Measurements from ENCODE around the gene DIP2B.
A peak's percentile ranks its signal among the peaks of the same experiment; 100 is the strongest.

DIP2B gene

DNA sequence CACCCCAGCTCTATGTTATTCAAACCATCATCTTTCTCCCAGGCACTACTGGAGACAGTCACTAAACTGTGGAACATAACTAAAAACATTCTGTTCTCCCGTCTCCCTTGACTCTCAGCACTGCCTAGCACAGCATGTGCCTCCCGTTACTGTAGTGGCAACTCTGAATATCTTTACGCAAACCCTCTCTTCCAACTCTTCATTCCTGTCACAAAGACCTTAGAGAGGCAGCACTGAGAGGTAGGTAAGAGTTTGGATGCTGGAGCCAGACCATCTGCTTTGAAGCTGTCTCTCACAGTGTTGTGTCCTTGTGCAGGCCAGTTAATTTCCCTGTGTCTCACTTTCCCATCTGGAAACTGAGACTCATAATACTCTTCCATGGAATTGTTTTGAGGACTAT, 108.1 kb downstream of the DIP2B start:
- DNase-seq (ENCODE audit: low read depth), result no peak

DNA sequence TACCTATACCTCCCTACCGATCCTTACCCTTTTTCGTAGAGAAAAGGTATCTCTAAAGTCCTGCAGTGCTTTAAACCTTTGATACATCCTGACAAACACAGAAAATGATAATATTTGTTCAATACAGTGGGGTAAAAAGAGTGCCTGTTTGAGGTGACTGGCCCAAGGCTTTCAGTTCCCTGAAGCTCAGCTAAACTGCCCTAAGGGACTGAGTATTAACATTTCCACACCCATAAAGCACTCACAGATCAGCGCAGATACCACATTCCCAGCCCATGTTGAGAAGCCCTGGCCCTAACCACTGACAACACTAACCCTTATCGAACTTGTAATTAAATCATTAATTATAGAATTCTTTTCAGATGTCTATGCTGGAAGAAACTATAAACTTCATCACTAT, 108.7 kb downstream of the DIP2B start:
- DNase-seq (ENCODE audit: low read depth), result no peak

DNA sequence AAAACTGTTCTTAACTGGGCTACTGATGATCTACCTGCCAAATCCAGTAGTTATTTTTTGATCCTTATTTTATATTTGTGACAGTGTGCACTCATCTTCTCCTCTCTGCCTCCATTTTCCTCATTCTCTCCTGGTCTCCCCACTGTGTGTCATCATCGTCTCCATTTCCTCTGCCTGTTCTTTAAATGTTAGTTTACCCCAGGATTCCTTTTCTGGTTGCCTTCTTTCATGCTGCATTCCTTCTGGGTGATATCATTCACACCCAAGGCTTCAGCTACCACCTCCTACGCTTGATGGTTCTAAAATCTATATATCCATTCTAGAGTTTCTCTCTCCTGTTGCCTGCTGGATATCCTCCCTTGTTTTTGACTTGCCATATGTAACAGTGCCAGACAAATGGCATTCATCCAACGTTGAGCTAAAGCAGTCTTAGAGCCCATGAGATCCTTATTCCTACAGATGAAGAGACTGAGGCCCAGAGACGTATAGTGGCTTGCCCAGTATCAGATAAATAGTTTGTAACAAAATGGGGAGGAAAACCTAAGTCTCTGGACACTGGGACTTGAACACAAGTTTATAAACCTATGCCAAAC, 109.5 kb downstream of the DIP2B start:
- DNase-seq (ENCODE audit: low read depth), result no peak

DNA sequence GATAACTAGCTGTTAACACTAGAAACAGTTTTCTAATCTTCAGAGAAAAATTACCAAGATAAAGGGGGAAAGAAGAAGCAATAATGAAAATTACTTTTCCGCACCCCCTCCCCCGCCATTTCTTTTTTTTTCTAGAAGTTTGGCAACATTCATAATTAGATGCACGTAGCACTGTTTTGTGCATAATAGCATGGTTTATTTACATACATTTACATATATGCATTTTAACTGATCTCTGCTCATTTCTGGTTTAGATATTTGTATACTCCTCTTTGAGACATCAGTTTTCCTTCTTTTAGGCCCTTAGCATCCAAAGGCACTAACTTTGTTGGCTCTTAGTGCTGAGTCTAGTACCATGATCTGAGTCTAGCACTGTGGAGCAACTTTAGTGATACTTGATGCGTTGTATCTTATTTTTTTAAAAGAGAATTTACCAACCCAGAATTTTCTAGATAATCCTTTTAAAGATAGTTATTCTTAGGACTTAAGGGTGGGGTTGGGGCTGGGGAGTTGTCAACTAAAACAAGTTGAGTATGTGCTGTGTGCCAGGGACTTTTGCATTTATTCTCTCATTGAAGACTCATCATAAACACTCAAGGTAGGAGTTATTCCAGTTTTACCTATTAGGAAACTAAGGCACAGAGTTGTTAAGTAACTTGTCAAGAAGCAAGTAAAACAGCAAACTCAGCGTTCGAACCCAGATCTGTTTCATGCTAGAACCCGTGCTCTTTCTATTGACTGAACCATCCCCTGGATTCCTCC, 110.5 kb downstream of the DIP2B start:
- DNase-seq (ENCODE audit: low read depth), result no peak

DNA sequence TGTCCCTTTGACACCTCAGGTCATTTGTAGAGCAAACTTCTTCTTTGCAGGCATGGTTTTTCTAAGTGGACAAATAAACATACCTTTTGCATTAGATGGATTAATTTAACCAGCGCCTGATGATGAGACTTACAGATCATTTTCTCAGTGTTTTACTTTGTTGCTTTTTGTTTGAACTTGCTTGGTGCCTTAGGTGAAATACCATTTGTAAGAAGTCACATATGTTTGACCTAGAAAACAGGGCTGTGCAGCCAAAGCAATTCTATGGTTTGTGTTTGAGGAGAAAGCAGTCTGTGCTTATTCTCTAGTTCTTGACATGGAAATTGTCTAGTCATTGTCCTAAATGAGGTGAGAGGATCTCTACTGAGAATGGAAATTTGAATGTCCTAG, 111.1 kb downstream of the DIP2B start:
- no peak for DNase-seq (ENCODE audit: low read depth)

DNA sequence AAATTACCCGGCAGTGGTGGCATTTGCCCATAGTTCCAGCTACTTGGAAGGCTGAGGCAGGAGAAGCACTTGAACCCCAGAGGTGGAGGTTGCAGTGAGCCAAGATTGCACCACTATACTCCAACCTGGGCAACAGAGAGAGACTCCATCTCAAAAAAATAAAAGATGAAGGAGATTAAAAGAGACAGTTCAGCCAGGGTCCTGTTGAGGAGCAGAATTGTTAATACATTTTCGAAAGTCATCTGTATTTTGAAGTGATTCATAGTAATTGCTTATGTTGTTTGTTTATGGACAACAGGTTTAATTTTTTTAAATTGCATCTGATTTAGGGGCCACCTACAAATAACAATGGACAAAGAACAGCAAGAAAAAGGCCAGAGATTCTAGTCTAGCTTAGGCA, 112.9 kb downstream of the DIP2B start:
- no peak for DNase-seq (ENCODE audit: low read depth)

DNA sequence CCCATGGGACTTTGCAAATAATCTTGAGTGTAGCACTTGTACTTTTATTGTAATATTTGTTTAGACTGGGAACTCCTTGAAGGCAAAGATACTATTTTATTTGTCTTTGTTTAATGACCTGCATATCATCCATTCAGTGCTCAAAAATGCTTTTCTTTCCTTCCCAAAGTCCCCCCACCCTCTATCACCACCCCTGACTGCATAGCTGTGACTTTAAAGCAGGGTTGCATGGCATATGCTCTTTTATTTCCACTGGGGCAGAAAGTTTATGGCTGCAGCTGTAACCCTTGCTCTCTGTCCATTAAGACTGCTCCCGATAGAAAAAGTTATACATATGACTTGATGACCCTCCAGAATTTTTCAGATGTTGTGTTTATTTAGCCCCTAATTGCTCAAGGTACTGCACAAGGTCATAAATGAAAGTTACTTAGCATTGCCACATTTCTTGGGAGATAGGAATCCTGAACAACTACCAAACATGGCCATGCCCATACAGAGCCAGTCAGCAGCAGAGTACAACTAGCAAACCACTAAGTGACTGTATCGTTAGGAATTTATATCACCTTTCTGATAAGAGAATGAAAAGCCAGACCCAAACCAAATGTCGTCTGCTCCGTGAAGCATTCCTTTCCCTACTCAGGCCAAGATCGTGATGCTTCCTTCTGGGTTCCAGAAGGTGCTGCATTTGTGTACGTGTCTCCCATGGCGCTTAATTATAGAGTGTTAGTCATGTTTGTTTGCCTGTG, 114.3 kb downstream of the DIP2B start:
- DNase-seq (ENCODE audit: low read depth), result no peak

DNA sequence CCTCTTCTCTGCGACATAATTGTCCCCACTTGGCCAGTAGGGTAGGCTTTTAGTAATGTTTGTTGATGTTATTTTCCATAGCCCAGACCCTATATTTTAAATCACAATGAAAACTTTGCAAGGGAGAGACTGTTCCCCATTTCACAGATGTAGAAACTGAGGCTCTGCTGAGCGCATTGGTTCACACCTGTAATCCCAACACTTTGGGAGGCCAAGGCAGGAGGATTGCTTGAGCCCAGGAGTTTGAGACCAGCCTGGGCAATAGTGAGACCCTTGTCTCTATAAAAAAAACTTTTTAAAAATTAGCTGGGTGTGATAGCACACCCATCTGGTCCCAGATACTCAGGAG, 114.8 kb downstream of the DIP2B start:
- DNase-seq (ENCODE audit: low read depth), result no peak

DNA sequence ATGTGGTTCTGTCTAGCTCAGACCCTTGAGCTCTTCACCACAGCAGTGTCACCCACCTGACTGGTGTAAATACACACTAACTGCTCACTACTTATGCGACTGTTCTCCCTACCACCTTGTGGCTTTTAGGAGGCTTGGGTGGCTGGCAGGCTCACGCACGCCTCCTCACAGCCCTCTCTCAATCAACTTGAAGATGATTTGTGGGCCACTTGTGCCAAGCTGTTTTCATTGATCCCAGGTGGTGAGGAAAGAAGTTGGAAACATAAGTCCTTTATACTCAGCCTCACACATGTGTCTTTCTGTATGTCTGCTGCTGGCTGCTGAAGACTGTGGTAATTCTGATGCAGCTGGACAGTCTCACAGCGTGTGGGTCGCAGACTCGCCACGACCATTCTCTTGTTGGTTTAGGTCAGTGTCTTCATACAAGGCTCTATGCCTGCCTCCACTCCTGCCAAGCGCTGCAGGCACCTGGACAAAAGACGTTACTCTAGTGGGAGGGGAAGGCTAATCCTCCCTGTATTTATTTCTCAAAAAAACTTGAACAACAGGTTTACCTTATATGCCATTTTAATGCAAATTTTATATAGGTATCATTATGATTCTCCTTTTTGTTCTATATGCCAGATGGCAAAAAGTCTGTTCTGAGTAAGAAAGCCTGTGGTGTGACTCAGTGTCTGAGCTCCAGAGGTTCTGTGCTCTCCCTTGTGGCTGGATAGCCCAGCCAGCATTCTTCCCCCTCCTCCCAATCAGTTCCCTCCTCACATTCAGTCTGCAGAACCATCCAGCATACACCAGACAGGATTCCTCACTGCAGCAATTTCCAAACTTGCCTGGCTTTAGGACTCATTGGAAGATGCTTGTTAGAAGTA, 115.6 kb downstream of the DIP2B start:
- peak; percentile 68 for DNase-seq (ENCODE audit: low read depth)

DNA sequence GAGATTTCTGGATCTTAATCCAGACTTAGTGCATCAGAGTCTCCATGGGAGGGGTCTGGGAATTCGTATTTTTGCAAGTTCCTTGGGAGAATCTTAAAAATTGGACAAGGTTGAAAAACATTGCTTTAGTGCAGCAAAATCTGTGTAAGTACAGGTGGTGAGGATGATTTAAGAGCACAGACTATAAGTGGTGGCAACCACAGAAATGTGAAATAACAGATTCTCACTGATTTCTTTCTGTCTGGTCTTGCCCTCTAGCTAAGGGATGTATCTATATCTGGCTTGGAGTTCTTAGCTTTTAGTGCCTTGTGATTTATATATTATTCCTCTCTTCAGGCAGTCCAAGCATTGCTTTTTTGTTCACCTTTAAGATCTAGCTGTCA, 116.2 kb downstream of the DIP2B start:
- DNase-seq (ENCODE audit: low read depth), result no peak

DNA sequence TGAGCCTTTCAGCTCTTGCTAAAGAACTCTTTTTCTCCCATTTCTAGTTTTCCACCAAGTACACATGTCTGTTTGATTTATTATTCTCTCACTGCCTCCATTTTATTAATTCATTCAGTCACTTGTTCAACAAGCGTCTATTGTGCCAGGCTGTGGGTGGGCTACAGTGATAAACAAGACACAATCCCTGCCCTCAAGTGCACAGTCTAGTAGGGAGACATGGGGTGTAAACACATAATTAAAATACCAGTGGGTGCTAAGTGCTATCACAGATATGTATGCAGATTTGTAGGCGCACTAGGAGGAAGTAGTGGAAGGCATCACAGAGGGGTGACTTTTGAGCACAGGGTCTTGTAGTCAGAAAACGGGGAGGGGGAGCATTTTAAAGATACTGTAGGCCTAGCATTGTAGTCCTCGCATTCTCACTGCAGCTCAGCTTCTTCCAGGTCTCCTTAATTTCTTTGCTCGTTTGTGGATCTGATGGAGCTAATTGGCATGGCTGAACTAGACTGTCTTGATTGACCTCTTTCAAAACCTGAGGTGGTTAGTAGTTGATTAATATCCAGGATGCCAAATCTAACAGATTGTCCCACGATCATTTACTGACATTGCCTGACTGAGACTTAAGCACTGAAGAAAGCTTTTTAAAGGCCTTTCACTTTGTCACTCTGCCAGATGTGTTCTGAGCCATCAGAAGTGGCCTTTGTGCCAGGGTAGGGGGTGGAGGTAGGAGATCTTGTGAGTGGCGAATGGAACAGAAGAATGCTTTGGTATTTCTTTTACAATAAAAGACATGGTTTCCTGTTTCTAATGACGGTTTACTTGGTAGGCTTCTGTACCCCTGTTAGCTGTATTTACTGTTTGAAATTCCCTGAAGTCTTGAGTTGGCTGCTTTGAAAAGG, 116.9 kb downstream of the DIP2B start:
- DNase-seq (ENCODE audit: low read depth), result no peak

DNA sequence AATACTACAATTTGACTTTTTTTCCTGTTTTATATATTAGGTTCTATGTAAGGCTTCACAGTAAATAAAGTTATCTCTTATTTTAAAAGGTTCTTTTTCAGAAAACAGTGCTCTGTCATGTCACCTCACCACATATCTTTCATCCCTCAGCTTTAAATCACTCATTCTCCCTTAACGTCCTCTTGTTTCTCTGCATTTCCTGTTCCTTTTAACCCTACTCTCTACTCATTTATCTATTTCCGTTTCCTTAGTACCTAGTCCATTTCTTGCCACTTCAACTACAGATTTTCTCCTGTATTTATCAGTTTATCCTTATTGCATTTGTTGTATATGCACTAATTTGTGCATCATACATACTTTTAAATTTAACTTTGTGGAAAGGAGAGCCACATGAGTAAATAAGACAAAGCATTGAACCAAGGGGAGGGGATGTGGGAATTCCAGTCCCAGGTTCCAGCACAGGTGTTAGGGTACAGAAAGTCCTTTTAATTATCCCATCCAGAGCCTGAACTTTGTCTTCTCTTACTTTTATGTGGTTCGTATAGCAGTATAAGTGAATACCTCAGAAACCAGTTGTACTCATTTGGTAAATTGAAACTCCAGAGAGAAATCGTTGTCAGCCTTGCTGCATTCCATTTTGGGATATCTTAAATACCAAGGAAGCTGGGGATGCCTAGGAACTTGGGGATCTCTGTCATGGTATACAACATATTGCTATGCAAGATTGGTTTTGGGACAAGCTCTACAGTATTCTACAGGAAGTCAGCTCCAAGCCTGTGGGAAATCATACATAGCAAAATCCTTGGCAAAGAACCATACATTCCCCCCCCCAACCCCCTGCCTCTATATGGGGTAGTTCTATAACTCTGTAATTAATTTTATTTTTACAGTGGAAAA, 120.5 kb downstream of the DIP2B start:
- DNase-seq (ENCODE audit: low read depth), result no peak

DNA sequence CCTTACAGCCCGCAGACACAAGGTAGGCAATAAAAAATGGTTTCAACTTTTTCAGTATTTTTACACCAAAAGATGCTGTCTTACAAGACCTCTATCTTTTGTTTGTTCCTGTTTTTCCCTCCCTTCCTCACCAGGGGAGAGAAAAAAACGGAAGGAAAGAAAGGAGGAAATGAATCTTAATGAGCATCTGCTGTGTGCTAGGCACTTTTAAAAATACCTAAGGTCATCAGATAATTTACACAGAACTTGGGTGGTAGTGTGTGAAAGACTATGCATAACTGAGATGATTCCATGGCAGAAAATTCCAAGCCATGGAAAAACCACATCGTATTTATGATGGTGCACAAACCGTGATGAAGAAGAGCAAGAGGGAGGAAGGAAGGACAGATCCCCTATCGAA, 121.2 kb downstream of the DIP2B start:
- no peak for DNase-seq (ENCODE audit: low read depth)

DNA sequence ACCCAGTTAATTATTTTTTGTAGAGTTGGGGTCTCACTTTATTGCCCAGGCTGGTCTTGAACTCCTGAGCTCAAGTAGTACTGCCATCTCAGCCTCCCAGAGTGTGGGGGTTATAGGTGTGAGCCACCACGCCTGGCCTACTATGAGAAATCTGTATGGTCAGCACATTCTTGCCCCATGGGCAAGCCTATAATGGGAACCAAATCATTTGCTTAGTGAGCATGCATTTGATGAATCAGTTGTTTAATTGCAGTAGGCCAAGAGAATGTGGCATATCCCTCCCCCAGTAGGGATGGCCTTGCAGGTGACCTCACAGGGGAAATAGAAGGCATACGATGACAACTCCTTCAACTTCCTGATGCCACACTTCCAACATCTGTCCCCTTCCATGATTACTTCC, 122.7 kb downstream of the DIP2B start:
- DNase-seq (ENCODE audit: low read depth), result no peak

DNA sequence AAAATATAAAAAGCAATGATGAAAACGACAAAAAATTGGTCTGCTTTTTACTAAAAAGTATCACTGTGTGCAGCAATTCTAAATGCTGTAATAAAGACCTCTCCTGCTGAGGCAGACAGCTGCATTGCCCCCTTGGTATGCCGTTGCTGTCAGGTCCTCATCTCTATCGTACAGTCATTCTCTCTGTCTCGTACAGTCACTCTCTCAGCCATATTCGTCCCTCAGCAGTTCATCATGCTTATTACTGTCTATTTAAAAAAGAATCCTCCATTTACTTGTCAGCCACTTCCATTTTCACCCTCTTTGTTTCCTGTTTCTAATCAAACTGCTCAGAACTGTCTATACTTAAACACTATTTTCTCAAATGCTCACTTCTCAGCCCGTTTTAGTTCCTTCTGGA, 123.6 kb downstream of the DIP2B start:
- DNase-seq (ENCODE audit: low read depth), result no peak

DNA sequence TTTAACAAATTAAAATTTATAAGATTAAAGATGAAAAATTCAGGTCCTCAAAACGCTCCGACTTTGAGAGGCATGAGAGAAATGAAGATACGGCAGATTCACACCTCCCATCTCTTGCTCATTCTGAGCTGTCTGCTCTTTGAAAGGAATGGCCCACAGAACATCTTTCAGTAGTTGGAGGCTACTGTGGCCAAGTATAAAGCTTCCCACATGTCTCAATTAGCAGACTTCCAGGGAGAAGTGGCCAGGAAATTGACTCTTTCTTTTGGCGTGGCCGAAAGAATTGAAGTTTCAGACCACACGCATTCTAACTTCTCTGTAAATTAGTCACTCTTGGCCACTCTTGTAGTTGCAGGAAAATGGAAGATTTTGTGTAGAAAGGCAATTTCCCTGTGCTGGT, 129.2 kb downstream of the DIP2B start:
- no peak for DNase-seq (ENCODE audit: low read depth)

DNA sequence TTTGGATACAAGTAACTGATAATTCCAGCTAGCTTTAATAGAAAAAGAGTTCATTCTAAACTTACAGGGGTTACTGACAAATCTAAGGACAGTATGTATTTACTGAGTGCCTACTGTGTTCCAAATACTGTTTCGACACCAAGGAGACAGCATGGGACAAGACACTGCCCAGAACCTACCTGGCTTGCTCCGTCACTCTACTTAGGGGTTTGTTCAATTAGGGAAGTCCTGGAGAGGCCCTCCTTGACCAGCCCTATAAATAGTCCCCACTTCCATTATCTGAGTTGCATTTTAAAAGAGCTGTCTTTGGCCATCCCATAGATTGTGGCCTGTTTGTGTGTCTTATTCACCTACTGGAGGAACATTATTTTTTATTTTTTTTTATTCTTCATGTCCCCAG, 129.6 kb downstream of the DIP2B start:
- DNase-seq (ENCODE audit: low read depth), result no peak

DNA sequence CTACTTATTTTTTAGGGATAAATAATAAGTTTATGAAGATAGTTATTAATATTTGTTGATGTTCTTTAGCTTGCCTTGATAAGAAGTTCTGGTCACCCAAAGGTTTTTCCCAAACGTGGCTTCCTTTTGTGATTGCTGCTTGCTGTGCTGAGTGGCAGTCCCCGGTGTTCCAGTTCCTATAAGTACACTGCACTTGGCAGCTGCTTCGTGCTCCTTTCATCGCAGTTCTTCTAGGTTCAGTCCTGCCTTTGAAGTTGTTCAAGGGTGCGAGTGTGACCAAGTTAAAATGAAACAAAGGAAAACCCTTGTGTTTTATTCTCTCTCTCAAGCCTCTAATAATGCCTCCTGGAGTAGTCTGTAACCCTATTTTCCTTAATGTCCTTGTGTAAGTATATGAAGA, 130.6 kb downstream of the DIP2B start:
- no peak for DNase-seq (ENCODE audit: low read depth)

DNA sequence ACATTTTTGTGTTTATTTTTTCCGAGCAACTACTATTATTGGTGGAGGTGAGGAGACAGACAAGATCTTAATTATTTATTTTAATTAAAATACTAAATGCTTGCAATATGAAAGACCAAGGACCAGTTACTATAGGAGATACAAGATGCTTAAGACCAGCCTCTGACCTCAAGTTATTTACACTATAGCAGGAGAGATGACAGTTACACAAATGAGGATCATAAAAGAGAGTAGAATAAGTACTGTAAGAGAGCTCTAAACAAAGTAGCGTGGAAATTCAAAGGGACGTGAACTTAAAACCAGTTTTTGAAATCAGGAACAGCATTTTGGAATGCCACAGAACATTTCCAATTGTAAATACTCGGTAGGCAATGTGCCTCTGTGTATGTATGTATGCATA, 131.1 kb downstream of the DIP2B start:
- no peak for DNase-seq (ENCODE audit: low read depth)

DNA sequence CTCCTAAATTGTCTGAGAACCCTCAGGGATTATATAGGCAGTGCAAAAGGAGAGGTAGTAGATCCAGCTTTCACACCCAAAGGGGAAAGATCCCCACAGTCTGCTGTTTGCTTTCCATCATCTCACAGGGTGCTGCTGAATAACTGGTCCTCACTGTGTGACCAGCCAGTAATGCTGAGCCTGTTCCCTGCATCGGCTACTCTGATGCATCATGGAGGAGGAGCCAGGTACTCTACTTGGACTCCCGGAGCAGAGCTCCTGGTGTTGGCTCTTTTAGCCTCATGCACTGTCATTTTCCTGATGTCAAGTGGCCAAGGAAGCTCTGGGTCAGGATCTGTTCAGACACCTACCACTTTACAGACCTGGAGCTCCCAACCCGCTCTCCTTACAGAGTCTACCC, 131.7 kb downstream of the DIP2B start:
- no peak for DNase-seq (ENCODE audit: low read depth)

Measured in fibroblast of the conjunctiva (primary cell).